T-helper 1 cell treated with Interleukin-12 subunit alpha and Interleukin-12 subunit beta and Interleukin-4 antibody, amounts not matched to agents 30 ng/mL and 1 ng/mL, for 36 hours (primary cell): ENCODE data around the gene GATA3. TPM values are rescaled to one million over a fixed set of nuclear protein-coding genes. Genes with fewer than 3 reads are reported as not detected.

Source experiments
- intact Hi-C: fragments of 100-400 bp; cut with micrococcal nuclease; formaldehyde crosslinking; loops from one replicate; pipeline ENCODE4 v1.15.1; 2024
- total RNA-seq: library from RNA; stranded (reverse); gene quantifications from 2 replicates; pipeline ENCODE4 v1.2.3, GENCODE V29; 2022

The GATA3 gene
- total RNA-seq, 1 donor from 2014 or later: 62.6 TPM

DNA sequence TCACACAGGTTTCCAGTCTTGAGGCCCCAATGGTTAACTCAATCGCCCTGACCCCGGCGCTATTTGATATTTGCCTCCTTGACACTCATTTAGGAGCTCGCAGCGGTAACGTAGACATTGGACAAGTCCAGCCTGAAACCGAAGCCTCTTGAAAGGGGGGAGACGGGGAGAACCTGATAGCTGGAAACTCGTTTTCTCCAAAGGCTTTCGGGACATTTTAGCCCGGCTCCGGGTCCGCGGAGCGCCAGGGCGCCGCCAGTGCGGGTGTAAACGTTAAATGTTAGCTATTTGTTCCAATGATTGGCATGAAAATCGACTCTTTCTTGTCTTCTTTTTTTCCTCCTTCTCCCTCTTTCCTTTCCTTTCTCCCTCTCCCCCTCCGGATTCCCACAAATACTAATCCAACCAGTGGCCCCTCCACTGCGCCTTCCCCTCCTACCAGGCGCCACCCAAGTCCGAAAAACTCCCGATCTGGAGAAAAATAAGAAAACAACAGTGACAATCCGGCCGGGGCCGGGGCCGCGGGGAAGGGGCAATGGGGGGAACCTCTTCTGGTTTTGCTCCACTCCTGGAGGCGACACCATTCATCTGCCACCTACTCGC lies 17.2 kb upstream of the GATA3 start:
- intact Hi-C loops: loop anchor here (1.0 to 5.0 kb wide), 3 partner anchors 8 to 510 kb away; no protein-coding TSS in a partner anchor

GRCh38 chr10:8037941-8038894 lies 16.3 kb upstream of the GATA3 start:
- intact Hi-C loops: loop anchor here (1.0 to 5.0 kb wide), 3 partner anchors 7 to 511 kb away; no protein-coding TSS in a partner anchor

GRCh38 chr10:8039321-8039881 lies 15.1 kb upstream of the GATA3 start:
- intact Hi-C loops: loop anchor here (5.0 kb wide), 2 partner anchors 167 to 512 kb away; no protein-coding TSS in a partner anchor

GRCh38 chr10:8040651-8041050 lies 13.8 kb upstream of the GATA3 start:
- intact Hi-C loops: no loop called here

- intact Hi-C loops: no loop called here
These were observed 13.1 kb upstream of the GATA3 start for GRCh38 chr10:8041284-8041991.

- intact Hi-C loops: loop anchor here (1.0 kb wide), 1 partner anchor 8 kb away; no protein-coding TSS in a partner anchor
These were observed 12.3 kb upstream of the GATA3 start for GRCh38 chr10:8041992-8042720.

DNA sequence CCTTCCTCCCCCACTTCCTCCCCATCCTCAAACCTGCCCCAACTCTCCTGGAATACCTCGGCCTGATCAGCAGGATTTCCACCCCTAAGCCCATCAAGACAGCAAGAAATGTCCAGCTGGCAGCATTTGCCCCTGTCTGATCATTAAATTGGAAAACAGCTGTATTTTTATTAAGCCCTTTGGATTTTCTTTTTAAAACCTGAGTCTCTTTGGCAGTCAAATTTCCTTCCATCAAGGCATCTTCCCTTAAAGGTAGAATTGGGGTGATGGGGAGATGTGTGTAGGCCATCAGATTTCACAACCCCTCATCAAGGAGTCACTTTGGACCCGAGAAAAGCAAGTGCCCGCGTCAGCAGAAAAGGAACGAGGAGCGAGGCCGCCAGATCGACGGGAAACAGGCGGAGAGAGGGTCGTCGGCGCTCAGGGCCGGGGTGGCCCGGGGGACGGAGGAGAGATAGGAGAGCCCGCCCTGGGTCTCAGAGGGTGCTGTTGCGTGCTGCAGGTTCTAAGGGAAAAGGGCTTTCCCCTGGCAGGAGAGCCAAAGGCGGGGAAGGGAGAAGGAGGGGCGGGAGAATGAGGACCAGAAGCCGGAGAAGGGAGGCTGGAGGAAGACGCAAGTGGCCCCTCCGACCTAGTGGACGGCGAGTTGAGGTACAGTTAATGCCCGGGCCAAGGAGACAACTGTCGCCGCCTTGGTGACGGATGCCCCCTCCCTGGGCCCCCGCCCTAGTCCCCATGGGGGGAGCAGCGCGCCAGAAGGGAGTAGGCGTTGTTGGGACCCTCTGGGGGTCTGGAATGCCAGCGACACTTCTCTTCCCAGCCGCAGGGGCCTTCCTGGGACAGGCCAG lies 11.5 kb upstream of the GATA3 start:
- intact Hi-C loops: loop anchor here (1.0 kb wide), 1 partner anchor 7 kb away; no protein-coding TSS in a partner anchor

DNA sequence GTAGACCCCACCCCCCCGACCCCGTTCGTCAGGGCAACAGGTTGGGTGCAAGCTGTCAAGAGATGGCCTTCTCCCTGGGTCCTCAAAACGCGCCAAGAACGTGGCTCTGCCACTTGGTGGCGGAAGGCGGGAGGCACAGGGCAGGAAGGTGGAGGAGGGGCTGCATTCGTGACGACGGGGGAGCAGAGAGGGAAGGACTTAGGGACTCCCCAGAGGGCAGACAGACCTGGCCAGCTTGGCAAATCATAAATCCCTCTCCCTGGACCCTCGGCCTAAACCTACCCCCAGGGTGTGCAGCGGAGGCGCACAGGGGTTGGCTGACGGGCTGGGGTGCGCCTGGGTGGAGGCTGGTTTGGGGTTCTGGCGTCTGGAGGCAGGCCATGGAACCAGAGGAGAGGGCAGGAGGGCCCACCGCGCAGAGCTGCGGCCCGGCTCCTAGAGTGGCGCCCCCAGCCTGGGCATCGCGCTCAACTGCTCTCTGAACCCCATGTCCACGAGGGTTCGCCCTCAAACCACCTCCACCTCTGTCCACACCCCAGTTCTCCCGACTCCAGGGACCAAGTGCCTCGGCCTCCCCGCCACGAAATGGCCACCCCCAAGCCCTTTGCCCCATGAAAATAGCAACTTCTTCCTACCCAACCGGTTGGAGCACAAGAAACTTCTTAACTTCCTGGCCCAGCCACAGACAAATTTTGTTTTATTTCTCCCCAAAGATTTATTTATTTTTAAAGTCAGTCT lies 10.8 kb upstream of the GATA3 start:
- intact Hi-C loops: no loop called here

- intact Hi-C loops: no loop called here
These were observed 10.1 kb upstream of the GATA3 start for GRCh38 chr10:8044331-8044907.

- intact Hi-C loops: loop anchor here (1.0 kb wide), 1 partner anchor 8 kb away; no protein-coding TSS in a partner anchor
These were observed 9.4 kb upstream of the GATA3 start for GRCh38 chr10:8044908-8045725.

DNA sequence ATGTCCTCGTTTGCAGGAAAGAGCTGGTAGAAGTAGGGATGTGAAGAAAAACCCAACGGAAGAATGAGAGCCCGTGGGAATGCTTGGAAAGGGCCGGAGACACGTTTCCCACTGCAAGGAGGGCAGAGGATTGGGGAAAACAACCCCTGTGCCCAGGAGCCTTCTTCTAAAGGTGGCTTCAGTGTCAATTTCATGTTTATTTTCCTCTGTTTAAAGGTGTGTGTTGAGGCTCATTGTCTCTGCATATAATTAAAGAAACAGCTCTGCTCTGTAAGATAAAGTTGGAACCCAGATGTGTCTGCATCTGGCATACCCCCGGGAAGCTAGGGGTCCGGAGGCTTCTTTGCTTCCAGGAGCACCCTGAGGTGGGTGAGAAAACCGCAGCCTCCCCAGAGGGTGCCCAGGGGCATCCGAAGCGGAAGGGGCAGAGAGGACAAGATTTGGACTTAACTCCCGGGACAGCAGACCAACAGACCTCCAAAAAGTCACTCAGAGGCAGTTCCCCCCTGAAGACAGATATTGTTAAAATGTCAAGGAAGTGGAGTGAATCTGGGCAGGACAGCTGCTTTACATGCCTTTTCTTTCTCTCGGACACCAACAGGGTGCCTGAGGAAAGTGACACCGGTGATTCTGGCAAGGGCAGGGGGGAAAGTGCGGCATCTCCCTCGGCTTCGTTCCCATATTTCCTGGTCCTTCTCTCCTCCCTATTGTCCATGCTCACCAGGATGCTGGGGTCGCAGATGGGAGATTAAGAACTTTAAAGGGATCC lies 8.6 kb upstream of the GATA3 start:
- intact Hi-C loops: loop anchor here (1.0 kb wide), 1 partner anchor 9 kb away; no protein-coding TSS in a partner anchor

- intact Hi-C loops: loop anchor here (2.0 kb wide), 1 partner anchor 1255 kb away; no protein-coding TSS in a partner anchor
These were observed 6.8 kb upstream of the GATA3 start for GRCh38 chr10:8047452-8048280.

DNA sequence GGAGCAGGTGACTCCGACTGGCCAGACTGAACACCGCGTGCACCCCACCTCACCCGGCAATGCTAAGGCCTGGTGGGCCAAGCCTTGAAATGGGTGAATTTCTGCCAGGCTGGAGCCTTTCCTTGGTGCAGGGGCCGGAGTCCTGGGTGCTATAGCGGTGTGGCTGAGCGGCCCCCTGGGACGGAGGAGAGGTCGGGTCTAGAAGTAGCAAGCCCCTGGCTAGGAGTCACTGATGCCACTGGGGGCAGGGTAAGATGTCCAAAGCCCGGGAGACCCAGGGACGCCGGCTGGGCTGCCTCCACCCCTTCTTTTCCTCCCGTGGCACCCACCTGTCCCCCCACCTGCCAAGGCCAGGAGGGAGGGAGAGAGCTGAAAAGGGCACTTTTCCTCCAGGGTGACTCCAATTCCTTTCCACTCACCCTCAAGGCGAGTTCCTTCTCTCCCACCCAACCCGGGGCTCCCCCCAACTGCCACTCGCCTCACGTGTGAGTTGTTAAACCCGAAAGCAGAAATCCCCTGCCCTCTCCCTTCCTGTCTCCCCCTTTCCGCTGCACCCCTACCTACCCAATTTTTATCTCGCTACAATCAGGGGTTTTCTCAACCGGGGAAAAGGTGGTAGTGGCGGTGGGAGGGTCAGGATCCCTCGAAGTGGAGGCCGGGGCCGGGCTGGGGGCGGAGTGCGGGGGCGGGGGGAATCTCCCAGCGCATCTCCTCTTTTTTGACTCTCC lies 6.0 kb upstream of the GATA3 start:
- intact Hi-C loops: loop anchor here (2.0 kb wide), 1 partner anchor 1254 kb away; no protein-coding TSS in a partner anchor

GRCh38 chr10:8049045-8049864 lies 5.2 kb upstream of the GATA3 start:
- intact Hi-C loops: loop anchor here (2.0 kb wide), 1 partner anchor 1254 kb away; no protein-coding TSS in a partner anchor
